GM12872 (cell line): ENCODE data around the gene CDH4.

Source experiments
- TF ChIP-seq, protein P1 (sequence below): IDR thresholded peaks from 3 replicates; pipeline ENCODE4 v1.5.1; 2011; ENCODE audit warnings: low read depth, mild to moderate bottlenecking, low read length, moderate library complexity; ENCODE audit not compliant: insufficient read depth

CDH4 gene

DNA sequence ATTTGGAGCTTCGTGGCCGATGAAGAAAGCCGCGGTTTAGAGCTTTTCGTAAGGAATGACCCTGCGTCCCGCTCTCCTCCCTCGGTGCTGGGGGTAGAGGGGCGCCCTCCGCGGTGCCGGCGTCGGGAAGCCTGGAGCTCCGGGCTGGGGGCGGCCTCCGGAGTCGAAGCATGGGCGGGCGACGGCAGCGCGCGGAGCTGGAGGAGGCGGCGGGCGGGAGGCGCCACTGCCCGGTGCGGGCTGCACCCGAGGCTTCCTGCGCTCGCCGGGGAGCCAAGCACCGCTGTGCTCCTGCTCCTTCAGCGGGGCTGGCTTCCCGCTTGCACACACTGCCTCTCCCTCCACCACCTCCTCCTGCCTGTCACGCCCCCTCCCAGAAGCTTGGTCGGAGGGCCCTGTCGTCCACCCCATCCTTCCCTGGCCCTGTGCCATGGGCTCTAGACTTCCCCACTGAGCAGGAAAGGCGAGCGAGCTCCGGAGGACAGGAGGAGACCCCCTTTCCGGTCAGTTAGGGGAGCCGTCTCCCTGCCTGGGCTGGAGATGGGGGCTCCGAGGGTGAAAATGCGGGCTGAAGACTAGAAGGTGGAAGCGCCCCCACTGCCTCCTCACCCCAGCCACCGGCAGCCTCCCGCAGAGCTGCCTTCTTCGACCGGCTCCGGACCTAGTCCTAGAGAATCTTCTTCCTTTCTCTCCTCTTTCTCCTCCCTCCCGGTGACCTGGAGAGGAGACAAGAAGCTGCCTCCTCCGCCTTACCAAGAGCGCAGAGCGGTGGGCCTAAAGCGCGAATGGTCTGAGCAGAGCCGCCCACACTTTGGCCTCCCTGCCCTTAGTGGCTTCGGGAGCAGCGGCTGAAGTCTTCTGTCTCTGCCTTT lies 1.8 kb downstream of the CDH4 start:
- TF ChIP-seq, protein P1, sequence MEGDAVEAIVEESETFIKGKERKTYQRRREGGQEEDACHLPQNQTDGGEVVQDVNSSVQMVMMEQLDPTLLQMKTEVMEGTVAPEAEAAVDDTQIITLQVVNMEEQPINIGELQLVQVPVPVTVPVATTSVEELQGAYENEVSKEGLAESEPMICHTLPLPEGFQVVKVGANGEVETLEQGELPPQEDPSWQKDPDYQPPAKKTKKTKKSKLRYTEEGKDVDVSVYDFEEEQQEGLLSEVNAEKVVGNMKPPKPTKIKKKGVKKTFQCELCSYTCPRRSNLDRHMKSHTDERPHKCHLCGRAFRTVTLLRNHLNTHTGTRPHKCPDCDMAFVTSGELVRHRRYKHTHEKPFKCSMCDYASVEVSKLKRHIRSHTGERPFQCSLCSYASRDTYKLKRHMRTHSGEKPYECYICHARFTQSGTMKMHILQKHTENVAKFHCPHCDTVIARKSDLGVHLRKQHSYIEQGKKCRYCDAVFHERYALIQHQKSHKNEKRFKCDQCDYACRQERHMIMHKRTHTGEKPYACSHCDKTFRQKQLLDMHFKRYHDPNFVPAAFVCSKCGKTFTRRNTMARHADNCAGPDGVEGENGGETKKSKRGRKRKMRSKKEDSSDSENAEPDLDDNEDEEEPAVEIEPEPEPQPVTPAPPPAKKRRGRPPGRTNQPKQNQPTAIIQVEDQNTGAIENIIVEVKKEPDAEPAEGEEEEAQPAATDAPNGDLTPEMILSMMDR, result no peak

DNA sequence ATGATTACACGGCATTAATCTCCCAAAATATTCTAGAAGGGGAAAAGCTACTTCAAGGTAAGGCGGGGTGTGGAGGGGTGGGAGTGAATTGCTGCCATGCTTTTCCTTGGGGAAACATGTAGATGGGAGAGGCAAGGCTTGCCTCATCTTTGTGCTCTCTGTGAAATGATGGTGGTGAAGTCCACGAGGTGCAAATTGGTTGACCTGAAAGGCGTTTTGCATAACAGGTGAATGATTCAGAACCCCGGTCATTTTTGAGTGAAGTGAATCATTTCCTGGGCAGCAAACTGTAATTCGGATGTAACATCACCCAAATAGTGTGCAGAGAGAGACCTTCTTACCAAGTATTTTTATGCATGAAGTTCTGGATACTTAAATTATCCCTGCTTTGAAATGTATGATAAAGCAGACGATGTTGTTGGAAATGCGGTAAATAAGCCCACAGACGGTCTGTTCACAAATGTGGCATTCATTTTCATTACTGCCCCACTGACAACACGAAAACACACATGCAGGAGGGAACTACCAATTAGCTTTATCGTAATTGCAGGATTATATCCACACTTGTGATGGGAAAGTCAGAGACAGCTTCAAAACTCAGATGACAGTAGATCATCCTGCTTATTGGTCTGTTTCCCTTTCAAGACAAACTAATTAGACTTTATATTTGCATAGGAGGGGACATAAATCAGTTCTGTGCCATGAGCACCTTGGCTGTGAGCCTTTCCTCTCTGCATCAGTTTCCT lies 3.0 kb downstream of the CDH4 start:
- TF ChIP-seq, protein P1, result no peak

DNA sequence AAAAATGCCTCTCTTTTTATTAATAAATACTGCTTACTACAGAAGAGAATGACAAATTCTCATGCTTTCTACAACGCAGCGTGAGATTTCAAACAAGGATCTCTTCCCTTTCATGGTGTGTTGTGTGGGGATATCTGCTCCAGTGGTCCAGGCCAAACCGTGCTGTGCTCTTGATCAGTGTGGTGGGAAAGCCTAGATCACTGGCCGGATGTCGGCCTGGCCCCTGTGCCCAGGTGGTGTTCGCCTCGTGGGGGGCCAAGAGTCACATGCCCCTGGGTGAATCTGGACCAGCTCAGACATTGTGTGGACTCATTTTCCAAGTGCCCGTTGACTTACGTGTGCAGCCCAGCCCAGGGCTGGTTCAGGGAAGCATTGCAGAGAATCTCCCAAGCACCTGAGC lies 4.3 kb downstream of the CDH4 start:
- TF ChIP-seq, protein P1, result no peak

DNA sequence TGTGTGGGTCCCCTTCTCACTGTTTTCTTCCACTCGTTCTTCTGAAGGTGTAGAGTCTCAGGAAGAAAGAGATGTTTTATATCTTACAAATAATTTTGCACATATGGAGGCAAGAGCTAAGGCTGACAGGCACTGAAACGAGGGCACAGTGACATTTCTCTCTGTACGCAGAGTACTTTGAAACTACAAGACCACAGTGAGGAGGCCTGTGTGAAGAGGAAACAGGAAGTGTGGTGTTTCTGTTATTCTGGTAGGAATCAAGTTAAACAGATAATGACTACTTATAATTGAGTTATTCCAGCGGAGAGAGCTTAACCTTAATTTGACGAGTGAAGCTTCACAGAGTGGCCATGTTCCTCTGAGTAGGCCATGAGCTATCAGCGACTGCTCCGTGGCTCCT lies 4.8 kb downstream of the CDH4 start:
- TF ChIP-seq, protein P1, result no peak

DNA sequence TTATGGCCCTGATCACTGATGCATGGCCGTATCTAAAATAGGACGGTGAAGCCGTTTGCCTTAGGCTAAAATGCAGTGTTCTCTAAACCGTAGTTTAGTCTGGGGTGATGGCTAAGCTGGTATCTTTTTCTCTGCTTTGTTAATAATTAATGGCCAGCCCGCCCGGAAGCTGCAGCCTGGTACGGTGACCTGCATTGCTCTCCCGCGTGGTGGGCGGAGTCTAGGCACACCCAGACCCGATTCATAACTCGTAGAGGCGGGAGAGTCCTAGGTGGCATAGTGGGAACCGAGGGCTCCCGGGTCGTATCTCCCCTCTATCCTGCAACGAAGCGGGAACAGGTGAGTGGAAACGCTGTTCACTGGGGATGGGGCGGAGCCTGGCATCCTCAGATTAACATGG lies 5.5 kb downstream of the CDH4 start:
- TF ChIP-seq, protein P1, result no peak

DNA sequence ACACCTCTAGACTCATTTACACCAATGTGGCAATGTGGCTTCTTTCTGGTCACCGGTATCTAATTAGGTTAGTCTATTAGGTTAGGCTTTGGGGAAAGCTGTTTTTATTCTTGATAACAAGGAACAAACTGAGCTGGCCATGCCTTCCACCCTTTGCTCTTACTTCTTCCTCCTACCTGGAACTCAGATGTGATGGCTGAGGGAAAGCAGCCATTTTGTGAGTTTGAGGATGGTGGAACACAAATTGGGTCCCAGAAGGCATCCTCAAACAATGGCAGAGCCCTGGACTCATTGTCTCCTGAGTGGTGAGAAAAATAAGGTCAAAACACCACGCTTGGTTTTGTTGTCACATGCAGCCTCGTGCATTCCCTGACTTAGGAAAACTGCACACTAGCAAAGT lies 7.7 kb downstream of the CDH4 start:
- TF ChIP-seq, protein P1, result no peak

DNA sequence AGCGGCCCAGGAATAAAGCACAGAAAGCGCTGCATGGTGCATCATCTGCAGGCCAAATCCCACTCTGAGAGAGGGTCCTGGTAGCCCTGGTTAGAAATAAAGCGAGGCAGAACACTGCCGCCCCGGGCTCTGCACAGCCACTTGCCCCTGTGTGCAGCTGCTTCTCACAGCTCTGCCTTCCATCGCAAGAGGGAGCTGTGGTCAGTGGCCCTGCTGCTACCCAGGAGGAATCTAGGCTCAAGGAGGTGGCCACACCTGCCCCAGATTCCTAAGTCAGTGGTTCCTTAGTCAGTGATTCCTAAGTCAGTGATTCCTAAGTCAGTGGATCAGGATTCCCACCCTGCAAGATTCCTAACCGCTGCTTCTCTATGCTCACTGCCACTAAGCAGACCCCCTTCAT lies 8.8 kb downstream of the CDH4 start:
- TF ChIP-seq, protein P1, result no peak
